ENCODE measurements around the gene XPNPEP3. TPM values are rescaled to one million over a fixed set of nuclear protein-coding genes. Genes with fewer than 3 reads are reported as not detected.
A peak's percentile ranks its signal among the peaks of the same experiment; 100 is the strongest.

The XPNPEP3 gene
- total and polyA plus RNA-seq, 2 donors (not counting 3 experiments of a cell fraction or from before 2014, with no cell fraction given) = 12.3 to 21.2 TPM

- H3K27ac ChIP-seq (ENCODE audit: insufficient read depth, low read depth, low read length) = no peak overlapping the region
- TF ChIP-seq MYC (IDR thresholded peaks at IDR 0.05; ENCODE audit: low read depth, low read length) (no peak), FOS (IDR thresholded peaks at IDR 0.05; ENCODE audit: borderline replicate concordance, insufficient read depth, low read length) (no peak), POLR2A (IDR thresholded peaks at IDR 0.05; ENCODE audit: low read depth, low read length) (no peak), POLR2AphosphoS5 (IDR thresholded peaks at IDR 0.05; ENCODE audit: insufficient read depth, low read depth, low read length) (no peak), JUN (IDR thresholded peaks at IDR 0.05; ENCODE audit: borderline replicate concordance, insufficient read depth, insufficient read length, low read depth) (no peak), EZH2 (IDR thresholded peaks at IDR 0.05; ENCODE audit: borderline replicate concordance, low read depth, low read length, severe bottlenecking) (no peak), GATA2 (IDR thresholded peaks at IDR 0.05; ENCODE audit: insufficient read depth, insufficient read length, low read depth, low read length) (no peak)
- TF ChIP-seq, protein P1, sequence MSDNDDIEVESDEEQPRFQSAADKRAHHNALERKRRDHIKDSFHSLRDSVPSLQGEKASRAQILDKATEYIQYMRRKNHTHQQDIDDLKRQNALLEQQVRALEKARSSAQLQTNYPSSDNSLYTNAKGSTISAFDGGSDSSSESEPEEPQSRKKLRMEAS (IDR thresholded peaks at IDR 0.05; ENCODE audit: insufficient read depth, insufficient read length) = no peak
- TF ChIP-seq, protein P2, sequence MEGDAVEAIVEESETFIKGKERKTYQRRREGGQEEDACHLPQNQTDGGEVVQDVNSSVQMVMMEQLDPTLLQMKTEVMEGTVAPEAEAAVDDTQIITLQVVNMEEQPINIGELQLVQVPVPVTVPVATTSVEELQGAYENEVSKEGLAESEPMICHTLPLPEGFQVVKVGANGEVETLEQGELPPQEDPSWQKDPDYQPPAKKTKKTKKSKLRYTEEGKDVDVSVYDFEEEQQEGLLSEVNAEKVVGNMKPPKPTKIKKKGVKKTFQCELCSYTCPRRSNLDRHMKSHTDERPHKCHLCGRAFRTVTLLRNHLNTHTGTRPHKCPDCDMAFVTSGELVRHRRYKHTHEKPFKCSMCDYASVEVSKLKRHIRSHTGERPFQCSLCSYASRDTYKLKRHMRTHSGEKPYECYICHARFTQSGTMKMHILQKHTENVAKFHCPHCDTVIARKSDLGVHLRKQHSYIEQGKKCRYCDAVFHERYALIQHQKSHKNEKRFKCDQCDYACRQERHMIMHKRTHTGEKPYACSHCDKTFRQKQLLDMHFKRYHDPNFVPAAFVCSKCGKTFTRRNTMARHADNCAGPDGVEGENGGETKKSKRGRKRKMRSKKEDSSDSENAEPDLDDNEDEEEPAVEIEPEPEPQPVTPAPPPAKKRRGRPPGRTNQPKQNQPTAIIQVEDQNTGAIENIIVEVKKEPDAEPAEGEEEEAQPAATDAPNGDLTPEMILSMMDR (IDR thresholded peaks at IDR 0.05; ENCODE audit: extremely low read depth in 1 of 2, insufficient read depth in 1 of 2, low read depth in 1 of 2, low read length in 2 of 2) = no peak
- peaks cover 15% of the 10 kb centered on the region for H3K4me1 ChIP-seq (ENCODE audit: control insufficient read depth, extremely low read depth, insufficient read depth, low read length)
- no peaks in the 10 kb centered on the region for H3K27me3 ChIP-seq (ENCODE audit: control insufficient read depth in 2 of 2, insufficient read depth in 2 of 2, low read length in 2 of 2)
- no peak overlapping the region for H3K9ac ChIP-seq (replicated peaks; ENCODE audit: extremely low read depth, insufficient read depth, low read length)
- H3K4me3 ChIP-seq (replicated peaks in 1 of 3; ENCODE audit: insufficient read depth in 1 of 3, low read depth in 1 of 3, low read length in 3 of 3) = peak overlapping the region in 1 of 3 experiments; percentile 83
- no peaks in the 10 kb centered on the region for H4K20me1 ChIP-seq (replicated peaks; ENCODE audit: control insufficient read depth, extremely low read depth, insufficient read depth, low read length)
- peaks cover 46% of the 10 kb centered on the region for H3K79me2 ChIP-seq (ENCODE audit: control insufficient read depth, insufficient read depth, low read length)
- ChIA-PET CTCF (interaction anchor here (0.7 to 4.2 kb wide), 7 partner anchors 8 to 780 kb away, joined by 3 to 24 read pairs (median 4); no protein-coding TSS in a partner anchor), POLR2A (no interaction called here)
- dilution Hi-C loops (cut with MboI; ENCODE audit: extremely low pct_ligation_motif_present, low sequenced_read_pairs) (no loop called here), intact Hi-C loops (cut with micrococcal nuclease) (loop anchor here (2.0 kb wide), 2 partner anchors 39 to 135 kb away; partner anchors contain the start of genes ST13 and XPNPEP3)
- no peak for FAIRE-seq
- H2AFZ ChIP-seq (ENCODE audit: low read depth, low read length) = no peak overlapping the region
- no peaks in the 10 kb centered on the region for H3K9me3 ChIP-seq (replicated peaks; ENCODE audit: control insufficient read depth, insufficient read depth, low read length)
- BruUV-seq (replicated peaks) = no TSS peak
- DNase-seq (ENCODE audit: low read depth, low spot score) = no peak
- H3K4me2 ChIP-seq (ENCODE audit: insufficient read depth, low read length) = peak overlapping the region; percentile 65
- H3K36me3 ChIP-seq (ENCODE audit: control insufficient read depth in 2 of 2, extremely low read depth in 1 of 2, insufficient read depth in 2 of 2, low read length in 2 of 2) = no peaks in the 10 kb centered on the region
- H3K9me1 ChIP-seq (replicated peaks; ENCODE audit: control insufficient read depth, extremely low read depth, insufficient read depth, low read length) = no peaks in the 10 kb centered on the region
These were observed 39.2 kb upstream of the XPNPEP3 start for GRCh38 chr22:40817737-40818136.
